Measurements from ENCODE around the gene ACVR2A. TPM values are rescaled to one million over a fixed set of nuclear protein-coding genes. Genes with fewer than 3 reads are reported as not detected.

ACVR2A gene
- polyA plus RNA-seq, 1 donor (not counting 4 experiments of a cell fraction or from before 2014, with no cell fraction given), result 6.6 TPM

DNA sequence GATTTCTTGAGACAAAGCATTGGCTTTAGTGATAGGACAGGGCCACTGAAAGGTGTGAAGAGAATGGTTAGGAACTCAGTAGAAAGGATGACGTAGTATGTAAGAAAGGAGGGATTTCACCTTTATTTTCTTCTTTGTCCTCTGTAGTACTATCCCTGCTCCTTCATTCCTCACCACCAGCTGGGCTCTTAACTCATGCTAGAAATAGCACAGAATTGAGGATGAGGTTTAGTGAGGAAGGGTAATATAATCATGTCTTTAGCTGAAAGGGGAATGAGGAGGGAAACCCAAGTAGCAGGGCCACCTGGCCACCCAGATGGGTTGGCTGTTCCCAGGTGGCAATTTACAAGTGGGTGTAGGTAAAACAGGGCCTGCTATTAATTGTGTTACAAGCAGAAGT lies 15.2 kb downstream of the ACVR2A start:
- Histone ChIP-seq H3K79me2 (ENCODE audit: control insufficient read depth, insufficient read depth, low read length) (peaks cover 36% of the 10 kb centered on the region), H3K27me3 (ENCODE audit: control insufficient read depth, extremely low read depth, insufficient read depth, low read length) (no peaks in the 10 kb centered on the region), H4K20me1 (ENCODE audit: control insufficient read depth, extremely low read depth, insufficient read depth, low read length) (no peaks in the 10 kb centered on the region), H3K4me3 (ENCODE audit: control insufficient read depth in 2 of 3, extremely low read depth in 1 of 3, insufficient read depth in 2 of 3, low read depth in 1 of 3, low read length in 3 of 3) (no peak overlapping the region), H3K9ac (ENCODE audit: control insufficient read depth, extremely low read depth, insufficient read depth, low read length) (no peak overlapping the region), H3K4me2 (ENCODE audit: control insufficient read depth, extremely low read depth, insufficient read depth, low read depth, low read length) (no peak overlapping the region), H2AFZ (ENCODE audit: control insufficient read depth, low read length) (no peak overlapping the region), H3K36me3 (ENCODE audit: control insufficient read depth in 2 of 2, extremely low read depth in 1 of 2, insufficient read depth in 2 of 2, low read length in 2 of 2) (no peaks in the 10 kb centered on the region), H3K4me1 (ENCODE audit: control insufficient read depth, extremely low read depth, insufficient read depth, low read length) (peaks cover 2% of the 10 kb centered on the region), H3K9me1 (ENCODE audit: control insufficient read depth, extremely low read depth, insufficient read depth, low read length) (no peaks in the 10 kb centered on the region), H3K9me3 (ENCODE audit: control insufficient read depth, low read depth, low read length) (no peaks in the 10 kb centered on the region), H3K27ac (ENCODE audit: control insufficient read depth, insufficient read depth, low read length) (no peak overlapping the region)
- dilution Hi-C loops (cut with MboI; ENCODE audit: extremely low pct_ligation_motif_present, low sequenced_read_pairs), result no loop called here
- TF ChIP-seq EZH2 (IDR thresholded peaks at IDR 0.05; ENCODE audit: low read length), result no peak
- TF ChIP-seq, protein P1, sequence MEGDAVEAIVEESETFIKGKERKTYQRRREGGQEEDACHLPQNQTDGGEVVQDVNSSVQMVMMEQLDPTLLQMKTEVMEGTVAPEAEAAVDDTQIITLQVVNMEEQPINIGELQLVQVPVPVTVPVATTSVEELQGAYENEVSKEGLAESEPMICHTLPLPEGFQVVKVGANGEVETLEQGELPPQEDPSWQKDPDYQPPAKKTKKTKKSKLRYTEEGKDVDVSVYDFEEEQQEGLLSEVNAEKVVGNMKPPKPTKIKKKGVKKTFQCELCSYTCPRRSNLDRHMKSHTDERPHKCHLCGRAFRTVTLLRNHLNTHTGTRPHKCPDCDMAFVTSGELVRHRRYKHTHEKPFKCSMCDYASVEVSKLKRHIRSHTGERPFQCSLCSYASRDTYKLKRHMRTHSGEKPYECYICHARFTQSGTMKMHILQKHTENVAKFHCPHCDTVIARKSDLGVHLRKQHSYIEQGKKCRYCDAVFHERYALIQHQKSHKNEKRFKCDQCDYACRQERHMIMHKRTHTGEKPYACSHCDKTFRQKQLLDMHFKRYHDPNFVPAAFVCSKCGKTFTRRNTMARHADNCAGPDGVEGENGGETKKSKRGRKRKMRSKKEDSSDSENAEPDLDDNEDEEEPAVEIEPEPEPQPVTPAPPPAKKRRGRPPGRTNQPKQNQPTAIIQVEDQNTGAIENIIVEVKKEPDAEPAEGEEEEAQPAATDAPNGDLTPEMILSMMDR (optimal IDR thresholded peaks at IDR 0.05 in 1 of 3, IDR thresholded peaks at IDR 0.05 in 1 of 3, conservative IDR thresholded peaks at IDR 0.05 in 1 of 3; ENCODE audit: extremely low read depth in 1 of 3, insufficient read depth in 2 of 3, low read length in 3 of 3), result no peak
- no peak for FAIRE-seq
- no peak for DNase-seq (ENCODE audit: low read depth, low spot score)

DNA sequence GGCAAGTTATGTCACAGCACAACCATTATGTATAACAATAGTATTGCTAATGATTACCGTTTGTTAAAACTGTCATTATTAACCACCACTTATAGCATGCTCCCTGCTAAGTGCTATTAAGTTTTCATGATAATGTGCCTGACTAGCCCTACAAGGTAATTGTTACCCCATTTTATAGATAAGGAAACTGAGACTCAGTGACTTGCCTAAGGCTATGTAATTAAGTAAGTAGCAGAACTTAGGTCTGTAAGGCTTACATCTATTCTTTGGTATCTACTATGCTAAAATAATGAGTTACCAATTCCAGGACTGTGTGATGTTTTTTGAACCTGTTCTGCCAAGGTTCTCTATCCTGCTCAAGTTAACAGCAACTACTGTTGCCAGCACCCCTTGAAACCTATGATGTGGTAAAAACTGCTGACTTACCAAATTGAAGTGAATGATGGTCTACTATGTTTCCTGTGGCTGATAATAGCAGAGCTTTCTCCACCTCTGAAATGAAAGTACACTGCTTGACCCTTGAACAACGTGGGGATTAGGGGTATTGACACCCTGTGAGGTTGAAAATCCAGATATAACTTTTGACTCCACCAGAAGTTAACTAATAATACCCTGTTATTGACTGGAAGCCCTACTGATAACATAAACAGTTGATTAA lies 18.2 kb downstream of the ACVR2A start:
- H3K79me2 ChIP-seq (ENCODE audit: control insufficient read depth, insufficient read depth, low read length), result peaks cover 36% of the 10 kb centered on the region
- no peaks in the 10 kb centered on the region for H3K27me3 ChIP-seq (ENCODE audit: control insufficient read depth, extremely low read depth, insufficient read depth, low read length)
- no peaks in the 10 kb centered on the region for H4K20me1 ChIP-seq (ENCODE audit: control insufficient read depth, extremely low read depth, insufficient read depth, low read length)
- TF ChIP-seq, protein P1 (optimal IDR thresholded peaks at IDR 0.05 in 1 of 3, IDR thresholded peaks at IDR 0.05 in 1 of 3, conservative IDR thresholded peaks at IDR 0.05 in 1 of 3; ENCODE audit: extremely low read depth in 1 of 3, insufficient read depth in 2 of 3, low read length in 3 of 3), result no peak
- no peak for TF ChIP-seq EZH2 (IDR thresholded peaks at IDR 0.05; ENCODE audit: low read length)
- H3K4me1 ChIP-seq (ENCODE audit: control insufficient read depth, extremely low read depth, insufficient read depth, low read length), result peaks cover 2% of the 10 kb centered on the region
- H3K9me3 ChIP-seq (ENCODE audit: control insufficient read depth, low read depth, low read length), result no peaks in the 10 kb centered on the region
- dilution Hi-C loops (cut with MboI; ENCODE audit: extremely low pct_ligation_motif_present, low sequenced_read_pairs), result no loop called here
- no peak overlapping the region for H2AFZ ChIP-seq (ENCODE audit: control insufficient read depth, low read length)
- no peak overlapping the region for H3K4me3 ChIP-seq (ENCODE audit: control insufficient read depth in 2 of 3, extremely low read depth in 1 of 3, insufficient read depth in 2 of 3, low read depth in 1 of 3, low read length in 3 of 3)
- H3K9me1 ChIP-seq (ENCODE audit: control insufficient read depth, extremely low read depth, insufficient read depth, low read length), result no peaks in the 10 kb centered on the region
- no peak for FAIRE-seq
- H3K27ac ChIP-seq (ENCODE audit: control insufficient read depth, insufficient read depth, low read length), result no peak overlapping the region
- no peak for DNase-seq (ENCODE audit: low read depth, low spot score)
- no peak overlapping the region for H3K4me2 ChIP-seq (ENCODE audit: control insufficient read depth, extremely low read depth, insufficient read depth, low read depth, low read length)
- no peak overlapping the region for H3K9ac ChIP-seq (ENCODE audit: control insufficient read depth, extremely low read depth, insufficient read depth, low read length)
- no peaks in the 10 kb centered on the region for H3K36me3 ChIP-seq (ENCODE audit: control insufficient read depth in 2 of 2, extremely low read depth in 1 of 2, insufficient read depth in 2 of 2, low read length in 2 of 2)
